HEK293T (cell line): Measurements from ENCODE around the gene AHR.

Experiments
- BHLHE40 ChIP-seq: fragments of 450-650 bp; IDR thresholded peaks from 2 replicates; pipeline ENCODE4 v1.6.1; 2016; ENCODE audit warnings: mild to moderate bottlenecking, moderate library complexity, borderline replicate concordance
- ELF4 ChIP-seq: fragments of 450-650 bp; IDR thresholded peaks from 2 replicates; pipeline ENCODE4 v1.6.1; 2017; ENCODE audit warnings: antibody characterized with exemption
- FOXK2 ChIP-seq: fragments of 450-650 bp; IDR thresholded peaks from 2 replicates; pipeline ENCODE4 v1.6.1; 2016; ENCODE audit warnings: mild to moderate bottlenecking
- FOXM1 ChIP-seq: fragments of 450-650 bp; IDR thresholded peaks from 2 replicates; pipeline ENCODE4 v1.6.1; 2017; ENCODE audit warnings: mild to moderate bottlenecking, borderline replicate concordance
- HDGF ChIP-seq: fragments of 450-650 bp; IDR thresholded peaks from 2 replicates; pipeline ENCODE4 v1.6.1; 2017; ENCODE audit warnings: antibody characterized with exemption, borderline replicate concordance
- LEF1 ChIP-seq: fragments of 450-650 bp; IDR thresholded peaks from 2 replicates; pipeline ENCODE4 v1.6.1; 2017; ENCODE audit warnings: mild to moderate bottlenecking, borderline replicate concordance
- PKNOX1 ChIP-seq: fragments of 450-650 bp; IDR thresholded peaks from 2 replicates; pipeline ENCODE4 v1.6.1; 2016
- SP1 ChIP-seq: fragments of 450-650 bp; IDR thresholded peaks from 2 replicates; pipeline ENCODE4 v1.6.1; 2017
- SUZ12 ChIP-seq: fragments of 450-650 bp; IDR thresholded peaks from 2 replicates; pipeline ENCODE4 v1.6.1; 2016; ENCODE audit warnings: mild to moderate bottlenecking
- TARDBP ChIP-seq: fragments of 450-650 bp; IDR thresholded peaks from 2 replicates; pipeline ENCODE4 v1.6.1; 2016
- ZNF384 ChIP-seq: fragments of 450-650 bp; IDR thresholded peaks from 2 replicates; pipeline ENCODE4 v1.6.1; 2016

GRCh38 chr7:17367502-17367901, 69.0 kb downstream of the AHR start:
- no peak for TF ChIP-seq SP1
- no peak for TF ChIP-seq BHLHE40
- TF ChIP-seq SUZ12: no peak
- no peak for TF ChIP-seq TARDBP
- TF ChIP-seq ELF4: no peak
- TF ChIP-seq LEF1: no peak
- no peak for TF ChIP-seq ZNF384
- no peak for TF ChIP-seq HDGF
- TF ChIP-seq PKNOX1: no peak
- no peak for TF ChIP-seq FOXK2
- TF ChIP-seq FOXM1: no peak
